GM12878 (cell line): ENCODE data around the gene HPS3. TPM values are rescaled to one million over a fixed set of nuclear protein-coding genes. Genes with fewer than 3 reads are reported as not detected.

Experiments
- ATF7 ChIP-seq: fragments of 450-650 bp; IDR thresholded peaks from 2 replicates; pipeline ENCODE4 v1.6.1; 2016; ENCODE audit warnings: low read depth, mild to moderate bottlenecking
- BCL11A ChIP-seq: IDR thresholded peaks from 2 replicates; pipeline ENCODE4 v1.6.1; 2011; ENCODE audit warnings: low read depth, low read length
- CBFB ChIP-seq: IDR thresholded peaks from 2 replicates; pipeline ENCODE4 v1.6.1; 2016; ENCODE audit warnings: antibody characterized with exemption, low read depth
- EED ChIP-seq: sonication (generic); IDR thresholded peaks from 2 replicates; pipeline ENCODE4 v1.6.1; 2016; ENCODE audit warnings: antibody characterized with exemption, low read depth
- IKZF2 ChIP-seq, 2 experiments: fragments of 450-650 bp; IDR thresholded peaks; 2 replicates each; pipeline ENCODE4 v1.6.1; 2017; ENCODE audit warnings: mild to moderate bottlenecking in 2 of 2, moderate library complexity in 2 of 2
- IRF4 ChIP-seq: IDR thresholded peaks from 2 replicates; pipeline ENCODE4 v1.6.1; 2011; ENCODE audit warnings: low read depth, low read length
- KDM1A ChIP-seq: fragments of 200-600 bp; sonication (generic); IDR thresholded peaks from 2 replicates; pipeline ENCODE4 v1.6.1; 2016; ENCODE audit warnings: borderline replicate concordance
- MEF2A ChIP-seq: IDR thresholded peaks from 2 replicates; pipeline ENCODE4 v1.6.1; 2011; ENCODE audit warnings: low read depth, mild to moderate bottlenecking, low read length, moderate library complexity; ENCODE audit not compliant: insufficient read depth
- MEF2B ChIP-seq: fragments of 450-650 bp; IDR thresholded peaks from 2 replicates; pipeline ENCODE4 v1.6.1; 2018; ENCODE audit warnings: mild to moderate bottlenecking, moderate library complexity; ENCODE audit not compliant: partially characterized antibody, poor library complexity, severe bottlenecking
- MTA2 ChIP-seq: fragments of 450-650 bp; IDR thresholded peaks from 2 replicates; pipeline ENCODE4 v1.6.1; 2016; ENCODE audit warnings: low read depth, mild to moderate bottlenecking, moderate library complexity
- NFIC ChIP-seq: IDR thresholded peaks from 2 replicates; pipeline ENCODE4 v1.6.1; 2012; ENCODE audit warnings: low read depth, mild to moderate bottlenecking, inconsistent platforms, low read length, moderate library complexity
- PBX3 ChIP-seq: IDR thresholded peaks from 2 replicates; pipeline ENCODE4 v1.6.1; 2011; ENCODE audit warnings: mild to moderate bottlenecking, low read depth, low read length, moderate library complexity; ENCODE audit not compliant: insufficient replicate concordance
- TCF3 ChIP-seq: IDR thresholded peaks from 2 replicates; pipeline ENCODE4 v1.6.1; 2012; ENCODE audit warnings: low read depth, mild to moderate bottlenecking, low read length, borderline replicate concordance; ENCODE audit not compliant: insufficient read depth
- TCF7 ChIP-seq: IDR thresholded peaks from 2 replicates; pipeline ENCODE4 v1.6.1; 2014; ENCODE audit warnings: antibody characterized with exemption, borderline replicate concordance
- polyA plus RNA-seq, 11 experiments: library from polyadenylated mRNA; depleted of rRNA in 4 of 11; unstranded in 6 of 11; stranded (reverse) in 5 of 11; fragments of >200 nt; fragmentation: Nextera tagmentation in 4 of 11; fragmentation: Illumina TruSeq in 1 of 11; extraction: Ambion mirVana in 4 of 11; extraction: Trizol in 1 of 11; gene quantifications; 1 replicate in 1 of 11; 2 replicates in 10 of 11; pipeline versions ENCODE4 v1.2.1 to v1.2.3, GENCODE V29; 2011 to 2016; ENCODE audit warnings: inconsistent platforms in 2 of 11, missing spikeins in 2 of 11, low read depth in 1 of 11
- total RNA-seq, 4 experiments: library from RNA; depleted of rRNA in 3 of 4; stranded (reverse); fragments of >200 nt in 3 of 4; fragmentation: Illumina TruSeq in 1 of 4; extraction: Trizol in 1 of 4; gene quantifications; 2 replicates each; pipeline versions ENCODE4 v1.2.1 to v1.2.3, GENCODE V29; 2013 to 2021
- TF ChIP-seq, protein P1 (sequence below), 3 experiments: IDR thresholded peaks in 2 of 3; conservative IDR thresholded peaks in 1 of 3; 2 replicates each; pipeline ENCODE4 v1.5.1; 2011; ENCODE audit warnings: low read depth in 3 of 3, low read length in 3 of 3, mild to moderate bottlenecking in 3 of 3, control low read depth in 2 of 3, moderate library complexity in 2 of 3, inconsistent platforms in 1 of 3, mixed read lengths in 1 of 3; ENCODE audit not compliant: control insufficient read depth in 2 of 3, insufficient read depth in 1 of 3; ENCODE audit errors: extremely low read depth in 1 of 3
- TF ChIP-seq, protein P2 (sequence below): IDR thresholded peaks from 2 replicates; pipeline ENCODE4 v1.6.1; 2012; ENCODE audit warnings: low read length, inconsistent platforms
- TF ChIP-seq, protein P3 (sequence below): fragments of 450-650 bp; IDR thresholded peaks from 2 replicates; pipeline ENCODE4 v1.6.1; 2017; ENCODE audit warnings: mild to moderate bottlenecking, moderate library complexity

HPS3 gene
- total and polyA plus RNA-seq, 10 of the 15 experiments (the other 5 are each of a cell fraction or from before 2014, with no cell fraction given) = 2.7 to 26.5 (median 14.8) TPM

- no peak for TF ChIP-seq TCF3
- TF ChIP-seq, protein P1, sequence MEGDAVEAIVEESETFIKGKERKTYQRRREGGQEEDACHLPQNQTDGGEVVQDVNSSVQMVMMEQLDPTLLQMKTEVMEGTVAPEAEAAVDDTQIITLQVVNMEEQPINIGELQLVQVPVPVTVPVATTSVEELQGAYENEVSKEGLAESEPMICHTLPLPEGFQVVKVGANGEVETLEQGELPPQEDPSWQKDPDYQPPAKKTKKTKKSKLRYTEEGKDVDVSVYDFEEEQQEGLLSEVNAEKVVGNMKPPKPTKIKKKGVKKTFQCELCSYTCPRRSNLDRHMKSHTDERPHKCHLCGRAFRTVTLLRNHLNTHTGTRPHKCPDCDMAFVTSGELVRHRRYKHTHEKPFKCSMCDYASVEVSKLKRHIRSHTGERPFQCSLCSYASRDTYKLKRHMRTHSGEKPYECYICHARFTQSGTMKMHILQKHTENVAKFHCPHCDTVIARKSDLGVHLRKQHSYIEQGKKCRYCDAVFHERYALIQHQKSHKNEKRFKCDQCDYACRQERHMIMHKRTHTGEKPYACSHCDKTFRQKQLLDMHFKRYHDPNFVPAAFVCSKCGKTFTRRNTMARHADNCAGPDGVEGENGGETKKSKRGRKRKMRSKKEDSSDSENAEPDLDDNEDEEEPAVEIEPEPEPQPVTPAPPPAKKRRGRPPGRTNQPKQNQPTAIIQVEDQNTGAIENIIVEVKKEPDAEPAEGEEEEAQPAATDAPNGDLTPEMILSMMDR (IDR thresholded peaks at IDR 0.05 in 2 of 3, conservative IDR thresholded peaks at IDR 0.05 in 1 of 3; ENCODE audit: control insufficient read depth in 2 of 3, extremely low read depth in 1 of 3, insufficient read depth in 1 of 3, low read depth in 3 of 3, low read length in 3 of 3) = no peak
- peak; percentile 53 for TF ChIP-seq MEF2B
- TF ChIP-seq, protein P2, sequence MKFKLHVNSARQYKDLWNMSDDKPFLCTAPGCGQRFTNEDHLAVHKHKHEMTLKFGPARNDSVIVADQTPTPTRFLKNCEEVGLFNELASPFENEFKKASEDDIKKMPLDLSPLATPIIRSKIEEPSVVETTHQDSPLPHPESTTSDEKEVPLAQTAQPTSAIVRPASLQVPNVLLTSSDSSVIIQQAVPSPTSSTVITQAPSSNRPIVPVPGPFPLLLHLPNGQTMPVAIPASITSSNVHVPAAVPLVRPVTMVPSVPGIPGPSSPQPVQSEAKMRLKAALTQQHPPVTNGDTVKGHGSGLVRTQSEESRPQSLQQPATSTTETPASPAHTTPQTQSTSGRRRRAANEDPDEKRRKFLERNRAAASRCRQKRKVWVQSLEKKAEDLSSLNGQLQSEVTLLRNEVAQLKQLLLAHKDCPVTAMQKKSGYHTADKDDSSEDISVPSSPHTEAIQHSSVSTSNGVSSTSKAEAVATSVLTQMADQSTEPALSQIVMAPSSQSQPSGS = 0 out of 2 replicates have a peak, but pooled peaks have one; percentile 52
- TF ChIP-seq EED = peak; percentile 28; the same call in 1 of the 2 replicates
- peak; percentile 89 for TF ChIP-seq TCF7
- peak; percentile 82 for TF ChIP-seq NFIC
- TF ChIP-seq CBFB = peak; percentile 70; the same call in 1 of the 2 replicates
- no peak for TF ChIP-seq PBX3
- TF ChIP-seq, protein P3, sequence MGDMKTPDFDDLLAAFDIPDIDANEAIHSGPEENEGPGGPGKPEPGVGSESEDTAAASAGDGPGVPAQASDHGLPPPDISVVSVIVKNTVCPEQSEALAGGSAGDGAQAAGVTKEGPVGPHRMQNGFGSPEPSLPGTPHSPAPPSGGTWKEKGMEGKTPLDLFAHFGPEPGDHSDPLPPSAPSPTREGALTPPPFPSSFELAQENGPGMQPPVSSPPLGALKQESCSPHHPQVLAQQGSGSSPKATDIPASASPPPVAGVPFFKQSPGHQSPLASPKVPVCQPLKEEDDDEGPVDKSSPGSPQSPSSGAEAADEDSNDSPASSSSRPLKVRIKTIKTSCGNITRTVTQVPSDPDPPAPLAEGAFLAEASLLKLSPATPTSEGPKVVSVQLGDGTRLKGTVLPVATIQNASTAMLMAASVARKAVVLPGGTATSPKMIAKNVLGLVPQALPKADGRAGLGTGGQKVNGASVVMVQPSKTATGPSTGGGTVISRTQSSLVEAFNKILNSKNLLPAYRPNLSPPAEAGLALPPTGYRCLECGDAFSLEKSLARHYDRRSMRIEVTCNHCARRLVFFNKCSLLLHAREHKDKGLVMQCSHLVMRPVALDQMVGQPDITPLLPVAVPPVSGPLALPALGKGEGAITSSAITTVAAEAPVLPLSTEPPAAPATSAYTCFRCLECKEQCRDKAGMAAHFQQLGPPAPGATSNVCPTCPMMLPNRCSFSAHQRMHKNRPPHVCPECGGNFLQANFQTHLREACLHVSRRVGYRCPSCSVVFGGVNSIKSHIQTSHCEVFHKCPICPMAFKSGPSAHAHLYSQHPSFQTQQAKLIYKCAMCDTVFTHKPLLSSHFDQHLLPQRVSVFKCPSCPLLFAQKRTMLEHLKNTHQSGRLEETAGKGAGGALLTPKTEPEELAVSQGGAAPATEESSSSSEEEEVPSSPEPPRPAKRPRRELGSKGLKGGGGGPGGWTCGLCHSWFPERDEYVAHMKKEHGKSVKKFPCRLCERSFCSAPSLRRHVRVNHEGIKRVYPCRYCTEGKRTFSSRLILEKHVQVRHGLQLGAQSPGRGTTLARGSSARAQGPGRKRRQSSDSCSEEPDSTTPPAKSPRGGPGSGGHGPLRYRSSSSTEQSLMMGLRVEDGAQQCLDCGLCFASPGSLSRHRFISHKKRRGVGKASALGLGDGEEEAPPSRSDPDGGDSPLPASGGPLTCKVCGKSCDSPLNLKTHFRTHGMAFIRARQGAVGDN = no peak
- TF ChIP-seq BCL11A = peak; percentile 40; the same call in 1 of the 2 replicates
- peak; percentile 35; the same call in 1 of the 2 replicates for TF ChIP-seq MTA2
- TF ChIP-seq IKZF2 (IDR thresholded peaks at IDR 0.05) = peak; percentile 35 to 43; a peak in 2 of 4 replicates
- TF ChIP-seq KDM1A = no peak
- 0 out of 2 replicates have a peak, but pooled peaks have one; percentile 41 for TF ChIP-seq IRF4
- TF ChIP-seq MEF2A = 0 out of 2 replicates have a peak, but pooled peaks have one; percentile 70
- no peak for TF ChIP-seq ATF7
These were observed 45.5 kb downstream of the HPS3 start (continued) for GRCh38 chr3:149174901-149175300.
